Ishikawa (cell line): ENCODE measurements around the gene KNDC1.

Source experiments
- CEBPB ChIP-seq: IDR thresholded peaks from 2 replicates; pipeline ENCODE4 v1.6.1; 2012
- CREB1 ChIP-seq: IDR thresholded peaks from 2 replicates; pipeline ENCODE4 v1.6.1; 2012; ENCODE audit warnings: low read depth
- EGR1 ChIP-seq: IDR thresholded peaks from 2 replicates; pipeline ENCODE4 v1.6.1; 2012
- EP300 ChIP-seq: IDR thresholded peaks from 2 replicates; pipeline ENCODE4 v1.6.1; 2012; ENCODE audit warnings: borderline replicate concordance
- FOXM1 ChIP-seq: IDR thresholded peaks from 2 replicates; pipeline ENCODE4 v1.6.1; 2012; ENCODE audit warnings: low read depth, borderline replicate concordance
- NFIC ChIP-seq: IDR thresholded peaks from 2 replicates; pipeline ENCODE4 v1.6.1; 2012
- RAD21 ChIP-seq: IDR thresholded peaks from 2 replicates; pipeline ENCODE4 v1.6.1; 2012; ENCODE audit warnings: low read depth
- TAF1 ChIP-seq: IDR thresholded peaks from 2 replicates; pipeline ENCODE4 v1.6.1; 2012; ENCODE audit warnings: low read depth, mild to moderate bottlenecking
- TCF12 ChIP-seq: IDR thresholded peaks from 2 replicates; pipeline ENCODE4 v1.6.1; 2012; ENCODE audit warnings: low read depth
- TEAD4 ChIP-seq: IDR thresholded peaks from 2 replicates; pipeline ENCODE4 v1.6.1; 2012
- USF1 ChIP-seq: IDR thresholded peaks from 2 replicates; pipeline ENCODE4 v1.6.1; 2012
- YY1 ChIP-seq: IDR thresholded peaks from 2 replicates; pipeline ENCODE4 v1.6.1; 2012; ENCODE audit warnings: low read depth
- ZBTB7A ChIP-seq: IDR thresholded peaks from 2 replicates; pipeline ENCODE4 v1.6.1; 2012; ENCODE audit warnings: low read depth
- TF ChIP-seq, protein P1 (sequence below): IDR thresholded peaks from 2 replicates; pipeline ENCODE4 v1.6.1; 2012; ENCODE audit warnings: low read depth, mild to moderate bottlenecking
- TF ChIP-seq, protein P2 (sequence below): IDR thresholded peaks from 2 replicates; pipeline ENCODE4 v1.6.1; 2012

Gene KNDC1

DNA sequence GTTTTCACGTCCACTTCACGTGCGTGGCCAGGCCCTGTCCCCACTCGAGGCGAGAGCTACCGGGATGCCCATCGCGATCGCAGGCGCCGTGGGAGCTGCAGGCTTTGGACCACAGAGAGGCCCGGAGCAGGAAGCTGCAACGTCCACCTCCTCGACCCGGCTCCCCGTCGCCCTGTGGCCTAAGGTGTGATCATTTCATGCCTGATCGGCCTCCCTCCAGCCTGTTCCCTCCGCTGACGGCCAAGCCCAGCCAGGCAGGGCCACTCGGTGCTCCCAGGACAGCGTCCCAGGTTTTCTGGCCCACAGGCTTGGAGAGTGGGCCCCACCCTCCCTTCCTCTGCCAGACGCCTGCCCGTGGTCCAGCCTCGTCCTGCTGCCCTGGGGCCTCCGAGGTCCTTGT is 19.6 kb downstream of the KNDC1 start:
- no peak for TF ChIP-seq FOXM1

- TF ChIP-seq TAF1 (no peak), TCF12 (no peak), ZBTB7A (no peak), TEAD4 (no peak), CREB1 (no peak), RAD21 (no peak), FOXM1 (no peak)
- TF ChIP-seq, protein P1, sequence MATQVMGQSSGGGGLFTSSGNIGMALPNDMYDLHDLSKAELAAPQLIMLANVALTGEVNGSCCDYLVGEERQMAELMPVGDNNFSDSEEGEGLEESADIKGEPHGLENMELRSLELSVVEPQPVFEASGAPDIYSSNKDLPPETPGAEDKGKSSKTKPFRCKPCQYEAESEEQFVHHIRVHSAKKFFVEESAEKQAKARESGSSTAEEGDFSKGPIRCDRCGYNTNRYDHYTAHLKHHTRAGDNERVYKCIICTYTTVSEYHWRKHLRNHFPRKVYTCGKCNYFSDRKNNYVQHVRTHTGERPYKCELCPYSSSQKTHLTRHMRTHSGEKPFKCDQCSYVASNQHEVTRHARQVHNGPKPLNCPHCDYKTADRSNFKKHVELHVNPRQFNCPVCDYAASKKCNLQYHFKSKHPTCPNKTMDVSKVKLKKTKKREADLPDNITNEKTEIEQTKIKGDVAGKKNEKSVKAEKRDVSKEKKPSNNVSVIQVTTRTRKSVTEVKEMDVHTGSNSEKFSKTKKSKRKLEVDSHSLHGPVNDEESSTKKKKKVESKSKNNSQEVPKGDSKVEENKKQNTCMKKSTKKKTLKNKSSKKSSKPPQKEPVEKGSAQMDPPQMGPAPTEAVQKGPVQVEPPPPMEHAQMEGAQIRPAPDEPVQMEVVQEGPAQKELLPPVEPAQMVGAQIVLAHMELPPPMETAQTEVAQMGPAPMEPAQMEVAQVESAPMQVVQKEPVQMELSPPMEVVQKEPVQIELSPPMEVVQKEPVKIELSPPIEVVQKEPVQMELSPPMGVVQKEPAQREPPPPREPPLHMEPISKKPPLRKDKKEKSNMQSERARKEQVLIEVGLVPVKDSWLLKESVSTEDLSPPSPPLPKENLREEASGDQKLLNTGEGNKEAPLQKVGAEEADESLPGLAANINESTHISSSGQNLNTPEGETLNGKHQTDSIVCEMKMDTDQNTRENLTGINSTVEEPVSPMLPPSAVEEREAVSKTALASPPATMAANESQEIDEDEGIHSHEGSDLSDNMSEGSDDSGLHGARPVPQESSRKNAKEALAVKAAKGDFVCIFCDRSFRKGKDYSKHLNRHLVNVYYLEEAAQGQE, result no peak
These were observed 20.4 kb downstream of the KNDC1 start for GRCh38 chr10:133180192-133180964.

DNA sequence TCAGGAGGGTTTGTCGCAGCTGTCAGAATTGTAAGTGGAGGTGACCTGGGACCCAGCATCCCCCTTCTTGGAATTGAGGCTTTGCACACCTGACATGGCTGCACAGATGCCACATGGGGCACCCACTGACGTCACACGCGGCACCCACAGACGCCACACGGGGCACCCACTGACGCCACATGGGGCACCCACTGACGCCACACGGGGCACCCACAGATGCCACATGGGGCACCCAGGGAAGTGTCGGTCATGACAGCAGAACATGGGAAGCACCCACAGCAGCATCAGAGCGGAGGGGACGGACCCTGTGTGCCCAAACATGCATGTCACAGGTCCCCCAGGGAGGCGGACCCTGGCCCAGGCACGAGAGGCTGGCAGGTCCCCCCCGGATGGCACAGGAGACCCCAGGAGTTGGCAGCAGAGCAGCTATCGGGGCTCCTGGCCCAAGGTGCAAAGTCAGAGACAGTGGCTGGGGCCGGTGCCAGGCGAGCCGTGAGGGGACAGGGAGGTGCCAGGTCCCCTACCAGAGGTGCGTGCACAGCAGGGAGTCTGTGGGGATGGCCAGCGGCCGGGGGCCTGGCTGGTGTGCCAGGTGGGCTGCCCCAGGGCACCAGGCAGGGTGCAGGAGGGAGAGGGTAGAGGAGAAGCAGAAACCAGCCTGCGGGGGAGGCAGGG is 21.1 kb downstream of the KNDC1 start:
- TF ChIP-seq TAF1 (no peak), TEAD4 (no peak), YY1 (no peak), CREB1 (no peak), USF1 (no peak), TCF12 (no peak), EP300 (no peak), ZBTB7A (no peak)
- TF ChIP-seq, protein P1, result no peak
- TF ChIP-seq, protein P2, sequence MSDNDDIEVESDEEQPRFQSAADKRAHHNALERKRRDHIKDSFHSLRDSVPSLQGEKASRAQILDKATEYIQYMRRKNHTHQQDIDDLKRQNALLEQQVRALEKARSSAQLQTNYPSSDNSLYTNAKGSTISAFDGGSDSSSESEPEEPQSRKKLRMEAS, result no peak

DNA sequence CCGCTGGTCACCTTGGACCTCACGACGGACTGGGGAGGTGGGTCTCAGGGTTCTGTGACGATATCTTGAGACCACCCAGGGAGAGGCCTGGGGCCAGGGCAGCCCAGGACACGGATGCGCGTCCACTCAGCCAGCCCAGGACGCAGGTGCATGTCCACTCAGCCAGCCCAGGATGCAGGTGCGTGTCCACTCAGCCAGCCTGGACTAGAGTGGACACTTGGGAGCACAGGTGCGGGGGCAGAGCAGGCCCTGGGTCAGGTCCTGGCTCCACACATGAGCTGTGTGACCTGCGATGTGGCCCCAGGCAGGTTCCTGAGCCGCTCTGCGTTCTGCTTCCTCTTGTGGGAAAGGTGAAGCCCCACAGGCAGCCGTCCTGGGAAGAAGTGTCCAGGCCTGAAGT is 22.2 kb downstream of the KNDC1 start:
- TF ChIP-seq NFIC, result no peak
- no peak for TF ChIP-seq CEBPB
- TF ChIP-seq CREB1, result no peak

GRCh38 chr10:133182791-133183645 is 23.0 kb downstream of the KNDC1 start:
- peak; percentile 59; the same call in 1 of the 2 replicates for TF ChIP-seq EGR1
- no peak for TF ChIP-seq CEBPB
- no peak for TF ChIP-seq ZBTB7A

DNA sequence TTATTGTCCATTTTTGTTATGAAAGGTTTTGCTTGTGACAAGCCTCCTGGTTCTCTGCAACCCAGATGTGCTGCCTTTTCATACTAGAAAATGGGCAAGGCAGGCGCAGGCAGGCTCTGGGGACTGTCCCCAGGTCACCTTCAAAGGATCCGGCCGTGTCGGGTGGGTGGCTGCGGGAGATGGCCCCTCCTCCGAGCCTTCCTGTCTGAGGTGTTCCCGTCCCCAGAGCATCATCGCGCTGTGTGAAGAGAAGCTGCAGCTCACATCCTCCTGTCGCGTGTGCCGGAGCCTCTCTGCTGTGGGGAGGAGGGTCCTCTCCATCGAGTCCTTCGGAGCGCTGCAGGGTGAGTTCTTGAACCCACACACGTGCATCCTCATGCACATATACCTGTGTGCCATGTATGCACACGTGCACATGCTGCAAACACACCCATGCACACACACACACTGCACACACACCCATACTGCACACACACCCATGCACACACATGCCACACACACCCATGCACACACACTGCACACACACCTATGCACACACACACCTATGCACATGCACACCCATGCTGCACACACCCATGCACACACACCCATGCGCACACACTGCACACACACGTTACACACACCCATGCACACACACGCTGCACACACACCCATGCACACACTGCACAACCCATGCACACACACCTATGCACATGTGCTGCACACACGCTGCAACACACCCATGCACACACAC is 23.8 kb downstream of the KNDC1 start:
- no peak for TF ChIP-seq ZBTB7A
